NCI-H1930 (cell line): ENCODE data around the gene LRRC58.
"Not testable (repeated sequence)": the region's sequence is repeated elsewhere in the genome, so short reads cannot be mapped to it uniquely, and the experiment has no call there.

Source experiments
- DNase-seq, 2 experiments: peaks; one replicate each; lab custom pipeline; 2025; lab: John Stamatoyannopoulos, UW

LRRC58 gene

DNA sequence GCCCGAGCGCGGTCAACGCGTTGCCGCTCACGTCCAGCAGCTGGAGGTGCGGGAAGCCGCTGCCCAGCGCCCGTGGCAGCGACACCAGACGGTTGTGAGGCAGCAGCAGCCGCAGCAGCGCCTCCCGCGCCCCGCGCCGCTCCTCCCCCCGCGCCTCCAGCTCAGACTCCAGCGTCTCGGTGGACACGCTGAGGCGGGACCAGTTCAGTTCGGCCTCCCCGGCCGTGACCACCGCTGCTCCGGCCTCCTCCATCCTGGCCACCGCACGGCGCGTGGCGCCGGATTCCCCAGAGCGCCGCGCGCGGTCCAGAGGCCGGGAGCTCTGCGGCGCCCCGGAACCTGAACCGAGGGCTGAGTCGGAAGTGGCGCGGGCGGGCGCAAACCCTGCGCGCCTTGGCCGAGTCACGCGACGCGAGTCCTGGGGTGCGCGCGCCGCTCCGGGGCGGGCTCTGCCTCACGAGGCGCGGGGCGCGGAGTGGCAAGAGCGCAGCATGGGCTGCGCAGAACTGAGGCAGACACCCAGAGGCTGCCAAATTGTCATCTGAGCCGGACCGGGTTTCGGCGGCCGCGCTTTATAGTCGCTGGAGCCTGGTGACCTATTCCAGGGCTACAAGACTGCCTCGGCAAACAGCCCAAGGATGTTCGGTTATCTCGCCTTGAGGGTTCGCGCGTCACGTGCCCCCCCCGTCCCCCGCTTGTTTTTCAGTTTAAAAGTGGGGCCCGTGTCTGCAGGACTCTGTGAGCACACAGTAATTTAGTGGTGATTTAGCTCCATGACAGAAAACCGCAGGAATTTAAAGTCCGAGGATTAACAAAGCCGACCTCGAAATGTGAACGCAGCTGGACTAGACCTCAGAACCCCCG, at the start of gene LRRC58:
LRRC58 (minus strand) TSS at position 364 of the 864 bp plus-strand sequence; CDS start at position 253, 111 bp downstream.
- DNase-seq: peak; percentile 80 to 87

DNA sequence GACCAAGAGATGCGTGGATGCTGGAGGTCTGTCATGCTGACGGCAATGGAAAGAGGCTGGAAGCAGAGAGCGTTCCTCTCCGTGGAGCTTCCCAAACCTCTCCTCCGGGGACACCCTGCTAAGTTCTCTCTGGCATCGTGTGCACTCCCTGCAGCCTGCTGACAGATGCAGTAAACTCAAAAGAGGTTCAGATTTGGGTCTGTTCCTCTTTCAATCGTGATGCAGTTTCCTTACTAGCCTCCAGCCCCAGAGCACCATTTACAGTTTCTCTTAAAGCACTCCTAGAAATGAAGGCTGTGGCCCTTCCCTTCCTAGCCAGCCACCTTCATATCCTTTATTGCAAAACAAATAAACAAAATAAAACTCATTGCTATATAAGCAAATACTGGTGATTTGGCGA, 47.3 kb upstream of the LRRC58 start:
- DNase-seq: no peak

DNA sequence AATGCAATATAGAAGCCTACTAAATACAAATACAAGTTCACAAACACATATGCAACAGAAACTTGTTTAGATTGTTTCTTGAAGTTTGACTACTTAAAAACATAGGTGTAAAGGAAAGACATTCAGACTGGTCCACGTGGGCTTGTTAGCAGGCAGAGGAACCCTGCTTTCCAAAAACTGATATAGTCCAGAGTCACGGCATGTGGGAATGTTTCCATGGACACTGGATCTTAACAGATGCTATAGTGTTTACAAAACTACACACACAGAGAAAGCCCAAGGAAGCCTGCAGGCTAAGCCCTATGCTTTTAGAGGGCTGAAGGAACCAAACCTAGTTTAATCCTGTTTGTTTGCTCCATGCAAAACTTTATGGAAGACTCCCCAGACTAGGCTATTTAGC, 45.2 kb upstream of the LRRC58 start:
- no peak for DNase-seq

DNA sequence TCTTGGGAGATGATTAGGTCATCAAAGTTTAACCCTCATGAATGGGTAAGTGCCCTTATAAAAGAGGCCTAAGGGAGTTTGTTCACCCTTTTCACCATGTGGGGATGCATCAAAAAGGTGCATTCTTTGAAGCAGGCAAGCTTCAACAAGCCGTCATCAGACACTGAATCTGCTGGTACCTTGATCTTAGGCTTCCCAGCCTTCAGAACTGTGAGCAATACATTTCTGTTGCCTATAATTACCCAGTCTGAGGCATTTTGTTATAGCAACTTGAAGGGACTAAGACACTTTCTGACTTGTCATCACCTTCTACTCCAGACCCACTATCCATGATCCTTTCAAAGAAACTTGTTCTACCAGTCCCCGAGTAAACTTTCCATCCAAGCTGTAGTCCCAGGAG, 44.6 kb upstream of the LRRC58 start:
- DNase-seq: no peak

DNA sequence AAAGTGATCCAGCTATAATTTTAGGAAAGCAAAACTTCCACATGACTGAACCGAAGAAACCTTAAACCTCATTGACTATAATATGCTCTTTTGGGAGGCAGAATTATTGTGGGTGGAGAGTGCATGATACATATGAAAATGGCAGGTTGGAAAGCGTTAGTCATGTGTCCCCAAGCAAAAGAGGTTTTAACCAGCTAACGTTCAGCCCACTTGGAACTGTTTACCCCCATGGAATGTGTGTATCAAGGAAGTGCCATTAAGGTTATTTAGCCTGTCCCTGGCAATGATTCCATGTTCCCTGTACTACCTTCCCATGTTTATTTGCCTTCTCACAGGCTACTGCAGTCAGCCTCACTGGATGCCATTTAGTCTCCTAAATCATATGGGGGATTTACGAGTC, 44.1 kb upstream of the LRRC58 start:
- DNase-seq: no peak

DNA sequence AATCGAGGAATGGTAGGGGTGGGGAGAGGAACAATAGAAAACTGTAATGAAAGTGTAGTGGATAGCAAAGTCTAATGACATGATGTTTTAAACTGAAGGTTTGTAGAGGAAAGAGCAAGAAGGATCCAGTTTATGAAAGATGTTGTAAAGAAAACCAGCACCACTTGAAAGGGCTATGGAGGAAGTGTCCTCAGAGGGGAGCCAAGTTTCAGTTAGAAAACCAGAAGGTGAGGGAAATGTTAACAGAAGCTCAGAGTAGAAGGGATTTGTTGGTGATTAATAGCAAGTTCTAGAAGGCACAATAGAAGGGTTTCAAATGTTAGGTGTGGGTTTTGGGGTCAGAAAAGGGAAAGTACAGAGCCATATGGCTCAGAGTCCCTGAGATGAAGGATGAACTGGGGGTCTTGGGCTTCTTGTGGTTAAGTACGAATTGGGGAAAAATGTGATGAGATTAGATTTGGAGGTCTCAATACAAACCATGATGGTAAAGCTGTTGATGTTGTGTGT, 33.8 kb upstream of the LRRC58 start:
- DNase-seq: no peak

DNA sequence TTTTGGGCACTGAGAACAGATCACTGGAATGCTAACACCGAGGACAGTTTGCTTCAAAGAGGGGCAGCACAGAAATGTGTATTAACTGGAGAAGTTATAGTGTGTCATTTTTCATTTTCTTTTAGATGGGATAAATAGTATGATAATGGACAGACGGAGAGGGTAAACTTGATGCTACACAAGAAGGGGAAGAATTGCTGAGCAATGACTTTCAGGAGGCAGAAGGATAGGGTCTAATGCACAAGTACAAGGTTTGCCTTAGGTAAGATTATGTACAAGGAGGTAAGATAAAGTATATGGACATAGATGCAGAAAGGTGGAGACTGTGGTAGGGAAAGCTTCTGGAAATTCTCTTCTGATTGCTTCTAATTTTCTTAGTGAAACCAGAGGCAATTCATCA, 32.3 kb upstream of the LRRC58 start:
- DNase-seq: no peak

DNA sequence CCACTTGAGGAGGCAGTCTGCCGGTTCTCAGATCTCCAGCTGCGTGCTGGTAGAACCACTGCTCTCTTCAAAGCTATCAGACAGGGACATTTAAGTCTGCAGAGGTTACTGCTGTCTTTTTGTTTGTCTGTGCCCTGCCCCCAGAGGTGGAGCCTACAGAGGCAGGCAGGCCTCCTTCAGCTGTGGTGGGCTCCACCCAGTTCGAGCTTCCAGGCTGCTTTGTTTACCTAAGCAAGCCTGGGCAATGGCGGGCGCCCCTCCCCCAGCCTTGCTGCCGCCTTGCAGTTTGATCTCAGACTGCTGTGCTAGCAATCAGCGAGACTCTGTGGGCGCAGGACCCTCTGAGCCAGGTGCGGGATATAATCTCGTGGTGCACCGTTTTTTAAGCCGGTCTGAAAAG, 28.8 kb upstream of the LRRC58 start:
- not testable (repeated sequence) for DNase-seq

DNA sequence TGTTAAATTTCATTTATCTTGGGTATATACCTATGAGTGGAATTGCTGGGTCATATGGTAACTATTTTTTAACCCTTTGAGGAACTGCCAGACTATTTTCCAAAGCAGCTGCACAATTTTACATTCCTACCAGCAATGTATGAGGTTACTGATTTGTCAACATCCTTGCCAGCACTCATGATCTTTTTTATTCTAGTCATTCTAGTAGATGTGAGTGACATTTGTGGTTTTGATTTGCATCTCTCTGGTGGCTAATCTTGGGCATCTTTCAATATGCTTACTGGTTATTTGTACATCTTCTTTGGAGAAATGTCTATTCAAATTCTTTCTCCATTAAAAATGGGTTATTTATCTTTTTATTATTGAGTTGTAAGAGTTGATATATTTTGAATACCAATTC, 21.3 kb upstream of the LRRC58 start:
- no peak for DNase-seq

DNA sequence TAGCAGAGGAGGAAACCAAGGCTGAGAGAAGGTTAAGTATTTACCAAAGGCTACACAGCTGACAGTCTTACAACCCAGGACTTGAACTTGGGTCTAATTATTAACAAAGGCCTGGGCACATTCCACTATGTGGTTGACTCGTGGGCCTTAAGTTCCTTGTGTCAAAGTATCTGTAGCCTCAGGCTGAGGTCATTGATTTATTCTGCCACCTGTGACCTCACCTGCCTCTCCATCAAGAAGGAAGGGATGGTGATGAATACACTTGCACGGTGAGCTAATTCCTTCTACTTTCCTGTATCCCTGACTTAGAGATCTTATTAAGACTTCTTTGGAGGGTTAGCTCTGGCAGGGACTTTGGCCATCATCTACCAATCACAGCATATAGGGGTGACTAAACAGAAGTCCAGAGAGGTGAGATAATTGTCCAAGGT, 19.9 kb upstream of the LRRC58 start:
- no peak for DNase-seq

DNA sequence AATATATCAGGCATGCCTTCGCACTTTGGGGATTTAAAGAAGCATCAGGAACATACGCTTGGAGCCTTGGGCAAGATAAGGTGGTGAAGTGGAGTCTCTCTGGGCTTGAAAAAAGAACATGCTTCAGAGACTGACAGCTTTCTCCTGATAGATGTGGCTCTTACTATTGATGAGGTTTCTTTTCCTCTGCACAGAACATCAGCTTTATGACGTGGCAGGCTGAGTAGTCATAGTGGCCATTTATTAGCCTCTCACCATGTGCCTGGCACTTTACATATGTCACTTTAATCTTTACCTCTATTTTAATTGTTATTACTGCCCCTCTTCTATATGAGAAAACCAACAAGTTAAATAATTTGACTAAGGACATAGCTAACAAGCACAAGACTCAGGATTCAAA, 19.0 kb upstream of the LRRC58 start:
- DNase-seq: no peak

DNA sequence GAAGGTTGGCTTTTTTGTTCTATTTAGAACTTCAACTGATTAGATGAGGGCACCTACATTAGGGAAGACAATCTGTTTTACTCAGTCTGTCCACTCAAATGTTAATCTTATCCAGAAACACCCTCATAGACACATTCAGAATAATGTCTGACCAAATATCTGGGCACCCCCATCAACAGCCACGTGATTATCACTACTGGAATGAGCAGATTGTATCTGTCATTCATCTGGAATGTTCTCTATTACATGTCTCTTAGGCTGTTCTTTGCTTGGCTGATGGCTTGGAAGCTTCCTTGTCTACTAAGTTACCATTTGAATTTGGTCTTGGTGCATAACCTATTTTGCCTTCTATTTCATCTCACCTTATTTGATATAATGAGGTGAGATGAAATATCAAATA, 15.7 kb upstream of the LRRC58 start:
- DNase-seq: no peak

DNA sequence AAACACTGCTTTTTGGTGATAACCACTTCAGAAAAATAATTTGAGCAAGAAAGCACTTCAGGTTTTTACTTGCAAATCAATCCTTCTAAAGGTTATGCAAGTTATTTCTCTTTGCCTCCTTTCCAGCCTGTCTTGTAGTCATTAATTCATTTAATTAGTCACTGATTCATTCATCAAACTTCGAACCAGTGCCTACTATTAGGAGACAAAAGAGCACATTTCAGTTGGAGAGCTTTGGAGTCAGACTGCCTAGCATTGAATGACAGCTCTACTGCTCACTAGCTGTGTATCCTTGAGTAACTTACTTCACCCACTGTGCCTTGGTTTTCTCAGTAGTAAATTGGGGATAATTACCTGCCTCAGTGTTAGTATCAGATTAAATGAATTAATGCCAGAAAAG, 14.9 kb upstream of the LRRC58 start:
- DNase-seq: no peak

DNA sequence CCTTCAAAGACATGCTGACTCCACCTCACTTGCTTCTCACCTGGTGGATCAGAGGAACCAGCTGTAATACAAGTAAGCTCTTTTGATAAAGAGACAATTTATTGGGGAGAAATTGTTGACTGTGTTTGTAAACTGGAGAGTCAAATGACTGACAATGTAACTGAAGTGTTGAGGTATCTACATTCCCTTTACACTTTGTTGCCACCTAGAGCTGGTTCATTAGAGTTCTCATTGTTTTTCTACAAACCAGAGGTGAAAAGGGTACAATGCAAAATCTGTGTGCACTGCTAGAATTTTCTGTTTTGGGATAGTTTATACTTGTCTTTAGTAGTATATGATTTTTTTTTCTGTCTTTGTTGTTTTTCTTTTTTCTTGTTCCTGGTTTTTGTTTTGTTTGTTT, 8.7 kb upstream of the LRRC58 start:
- DNase-seq: no peak

DNA sequence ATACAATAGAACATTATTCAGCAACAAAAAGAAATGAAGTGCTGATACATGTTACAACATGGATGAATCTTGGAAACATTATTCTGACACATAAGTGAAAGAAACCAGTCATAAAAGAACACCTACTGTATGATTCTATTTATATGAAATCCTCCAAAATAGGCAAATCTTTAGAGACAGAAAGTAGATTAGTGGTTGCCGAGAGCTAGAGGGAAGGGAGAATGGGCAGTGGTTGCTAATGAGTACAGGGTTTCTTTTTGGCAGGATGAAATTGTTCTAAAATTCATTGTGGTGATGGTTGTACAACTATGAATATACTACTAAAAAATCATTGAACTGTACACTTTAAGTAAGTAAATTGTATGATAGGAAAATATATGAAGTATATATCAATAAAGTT, 6.3 kb upstream of the LRRC58 start:
- DNase-seq: no peak

DNA sequence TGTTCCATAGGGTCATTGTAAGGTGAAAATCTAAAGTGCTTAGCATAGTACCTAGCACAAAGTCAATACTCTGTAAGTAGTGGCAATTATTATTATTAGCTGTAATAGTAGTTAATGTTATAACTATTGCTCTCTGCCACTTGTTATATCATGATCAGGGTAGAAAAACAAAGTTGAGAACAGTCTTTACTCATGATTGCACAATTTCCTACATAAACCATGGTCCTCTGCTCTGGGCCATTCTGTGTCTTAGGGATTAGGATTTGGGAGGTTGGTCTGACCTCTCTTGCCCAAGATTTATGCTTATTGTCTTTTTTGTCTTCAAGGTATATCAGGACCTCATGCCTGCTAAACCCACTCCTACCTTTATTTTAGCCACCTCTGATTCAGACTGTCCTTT, 4.3 kb upstream of the LRRC58 start:
- no peak for DNase-seq

DNA sequence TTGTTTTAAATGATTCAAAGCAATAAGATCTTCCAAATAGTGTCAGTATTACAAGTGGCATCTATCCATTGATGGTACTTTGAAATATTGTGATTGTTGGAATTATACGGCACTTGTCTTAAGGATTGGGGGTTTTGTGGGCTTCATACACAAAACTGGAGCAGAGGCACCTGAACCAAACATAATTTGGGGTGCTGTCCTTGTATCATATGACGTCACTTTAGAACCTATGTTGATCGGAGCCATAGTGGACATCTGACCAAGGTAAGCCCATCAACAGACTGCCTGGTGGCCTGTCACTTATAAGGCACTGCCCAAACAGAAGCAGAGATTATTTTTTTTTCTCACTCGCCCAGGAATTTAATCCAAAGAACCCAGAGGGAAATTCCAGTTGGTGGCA, 2.9 kb upstream of the LRRC58 start:
- DNase-seq: no peak

DNA sequence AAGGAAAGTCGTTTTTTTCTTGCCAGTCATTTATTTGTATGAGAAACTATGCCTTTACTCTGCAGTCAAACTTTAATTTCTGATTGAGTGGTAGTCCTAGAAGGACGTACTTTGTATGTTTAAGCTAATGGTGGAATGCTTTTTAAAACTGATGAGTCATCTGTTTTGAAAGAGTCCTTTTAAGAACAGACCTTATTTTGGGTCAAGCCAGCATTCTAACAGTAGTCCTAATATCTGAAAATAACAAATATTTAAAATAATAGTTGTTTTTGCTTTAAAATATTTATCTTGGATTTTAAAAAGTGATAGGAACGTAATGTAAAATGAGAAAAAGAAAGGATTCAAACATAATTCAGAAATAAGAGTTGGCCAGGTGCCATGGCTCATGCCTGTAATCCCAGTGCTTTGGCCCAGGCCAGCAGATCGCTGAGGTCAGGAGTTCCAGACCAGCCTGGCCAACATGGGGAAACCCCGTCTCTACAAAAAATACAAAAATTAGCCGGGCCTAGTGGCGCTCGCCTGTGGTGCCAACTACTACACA, 1.3 kb upstream of the LRRC58 start:
- DNase-seq: no peak

DNA sequence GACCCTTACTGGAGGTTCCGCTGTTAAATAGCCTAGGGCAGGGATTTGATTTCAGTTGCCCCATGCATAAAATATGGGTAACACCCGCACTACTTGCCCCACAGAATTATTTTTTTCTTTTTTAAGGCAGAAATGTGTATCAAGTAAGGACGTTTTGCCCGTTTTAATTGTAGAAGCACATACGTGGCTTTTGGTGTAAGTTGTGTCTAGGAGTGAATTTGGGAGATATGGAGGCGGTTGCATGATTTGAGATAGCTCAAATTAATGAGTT, 636 bp upstream of the LRRC58 start:
- no peak for DNase-seq

DNA sequence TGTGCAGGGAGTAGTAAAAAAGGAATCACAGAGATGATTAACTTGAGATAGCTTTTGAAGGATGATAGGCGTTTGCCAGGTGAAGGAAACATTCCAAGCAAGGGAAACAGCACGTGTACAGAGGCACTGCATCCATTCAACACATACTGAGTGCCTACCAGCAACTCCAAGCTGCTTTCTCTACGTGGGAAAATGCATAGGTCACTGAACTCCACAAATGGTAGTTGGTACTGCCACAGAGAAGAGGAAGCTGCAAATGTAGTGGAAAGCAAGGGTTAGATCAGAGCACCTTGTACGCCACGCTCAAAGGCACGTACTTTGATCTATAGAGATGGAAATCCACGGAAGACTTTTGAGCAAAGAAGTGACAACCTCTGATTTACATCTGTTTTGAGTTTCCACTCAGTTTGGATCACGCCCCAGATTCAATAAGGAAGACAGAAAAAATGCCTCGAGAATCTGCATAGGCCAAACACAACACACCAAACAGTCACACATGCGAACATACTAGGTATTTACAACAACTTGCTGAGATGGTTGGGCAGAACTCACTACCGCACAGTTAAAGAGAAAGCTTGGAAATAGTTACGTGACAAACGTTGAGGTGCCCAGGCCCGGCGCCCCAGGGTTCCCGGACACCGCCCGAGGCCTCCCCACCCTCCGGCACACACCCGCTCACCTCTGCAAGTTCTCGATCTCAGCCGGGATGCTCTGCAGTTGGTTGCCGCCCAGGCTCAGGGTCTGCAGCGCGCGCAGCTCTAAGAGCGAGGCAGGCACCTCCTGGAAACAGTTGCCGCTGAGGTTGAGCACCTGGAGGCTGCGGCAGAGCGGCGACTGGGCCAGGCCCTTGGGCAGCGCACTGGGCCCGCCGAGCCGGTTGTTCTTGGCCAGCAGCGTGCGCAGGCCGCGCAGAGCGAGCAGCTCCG, 826 bp downstream of the LRRC58 start:
- no peak for DNase-seq

DNA sequence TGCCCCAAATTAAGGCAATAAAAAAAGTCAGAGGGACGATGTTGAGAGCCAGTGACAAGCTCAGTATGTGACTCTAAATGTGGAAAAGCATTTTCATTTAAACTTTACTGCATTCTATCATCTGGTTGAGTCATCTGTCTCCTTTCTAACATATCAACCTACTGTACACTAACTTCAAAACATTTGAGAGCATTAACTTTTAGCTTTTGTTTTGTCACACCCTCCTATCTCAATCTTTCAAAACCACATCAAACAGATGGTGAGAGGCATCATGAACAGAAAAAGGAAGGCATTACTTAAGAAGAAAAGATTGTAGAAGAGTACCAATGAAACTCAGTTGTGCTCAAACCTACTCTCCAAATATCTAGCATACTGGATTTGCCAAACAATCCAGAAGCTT, 4.8 kb downstream of the LRRC58 start:
- DNase-seq: no peak

DNA sequence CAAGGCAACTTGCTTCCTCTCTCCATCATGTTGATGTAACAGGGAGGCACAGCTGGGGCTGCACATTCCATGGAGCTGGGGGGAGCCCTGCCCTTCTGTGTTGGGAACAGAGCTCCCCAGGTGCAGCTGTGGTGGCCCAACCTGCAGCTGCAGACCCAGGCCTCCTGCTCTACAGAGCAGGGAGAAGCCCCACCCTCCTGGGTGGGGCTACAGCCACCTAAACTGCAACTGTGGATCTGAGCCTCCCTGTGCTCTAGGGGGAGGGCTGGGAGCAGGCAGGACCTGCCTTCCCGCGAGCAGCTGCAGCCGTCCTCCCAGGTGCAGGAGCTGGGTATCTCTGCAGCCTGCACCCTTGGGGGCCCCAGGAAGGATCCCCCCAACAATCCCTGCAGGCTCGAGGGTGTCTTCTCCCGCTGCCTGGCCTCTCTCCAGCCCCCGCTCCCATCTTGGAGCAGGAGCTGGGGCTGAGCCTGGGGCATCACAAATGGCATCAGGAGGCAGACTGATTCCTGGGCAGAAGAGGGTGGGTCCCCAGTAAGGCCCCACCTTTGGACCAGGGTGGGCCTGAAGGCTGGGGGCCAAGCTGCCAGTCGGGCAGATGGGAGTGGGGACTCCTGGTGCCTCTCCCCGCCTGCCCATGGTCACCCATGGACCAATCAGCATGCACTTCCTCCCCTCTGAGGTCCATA, 7.4 kb downstream of the LRRC58 start:
- no peak for DNase-seq
